Heart right ventricle (tissue), 16 donors: ENCODE measurements around the gene RHOT2. TPM values are rescaled to one million over a fixed set of nuclear protein-coding genes. Genes with fewer than 3 reads are reported as not detected.
"Not testable (repeated sequence)": the region's sequence is repeated elsewhere in the genome, so short reads cannot be mapped to it uniquely, and the experiment has no call there.

Experiments
- ATAC-seq, 8 donors: fragments of 200-7000 bp; cut with Tn5 transposase; one replicate each; pipeline ENCODE4 v1.9.1; 2020; ENCODE audit warnings: mild to moderate bottlenecking in 8 of 8, moderate library complexity in 8 of 8, moderate number of reproducible peaks in 1 of 8
- DNase-seq, 2 donors: peaks; one replicate each; pipeline ENCODE4 v3.0.0-alpha.2; 2020
- H3K27ac ChIP-seq, 10 donors: fragments of 200-600 bp; sonication (generic) in 2 of 10; one replicate each; pipeline versions ENCODE4 v1.5.0 to v1.8.0; 2020 to 2022; ENCODE audit warnings: mild to moderate bottlenecking in 3 of 10
- H3K27me3 ChIP-seq, 7 donors: fragments of 200-600 bp; one replicate each; pipeline ENCODE4 v1.8.0; 2021 to 2022; ENCODE audit warnings: mild to moderate bottlenecking in 2 of 7
- H3K36me3 ChIP-seq, 9 donors: fragments of 200-600 bp; sonication (generic) in 1 of 9; one replicate each; pipeline versions ENCODE4 v1.5.0 to v1.8.0; 2020 to 2022; ENCODE audit warnings: mild to moderate bottlenecking in 2 of 9
- H3K4me1 ChIP-seq, 9 donors: fragments of 200-600 bp; sonication (generic) in 1 of 9; one replicate each; pipeline versions ENCODE4 v1.5.0 to v1.8.0; 2020 to 2022; ENCODE audit warnings: mild to moderate bottlenecking in 4 of 9
- H3K4me3 ChIP-seq, 10 donors: fragments of 200-600 bp; sonication (generic) in 2 of 10; one replicate each; pipeline versions ENCODE4 v1.5.0 to v1.8.0; 2020 to 2022; ENCODE audit warnings: mild to moderate bottlenecking in 7 of 10, moderate library complexity in 2 of 10
- H3K9me3 ChIP-seq, 11 donors: fragments of 200-600 bp in 10 of 11; sonication (generic) in 2 of 11; one replicate each; pipeline versions ENCODE4 v1.5.0 to v1.8.0; 2013 to 2022; ENCODE audit warnings: mild to moderate bottlenecking in 2 of 11, control low read depth in 1 of 11, moderate library complexity in 1 of 11
- CTCF ChIP-seq, 9 donors: fragments of 200-600 bp; sonication (generic) in 2 of 9; IDR thresholded peaks; one replicate each; pipeline versions ENCODE4 v1.5.0 to v1.8.0; 2021 to 2022; ENCODE audit warnings: antibody characterized with exemption in 9 of 9, mild to moderate bottlenecking in 5 of 9, moderate library complexity in 1 of 9
- WGBS, 2 donors: extraction: QIAGEN DNeasy Blood & Tissue Kit; methylation state at CpG; one replicate each; pipeline ENCODE4 v1.1.7; 2013; ENCODE audit warnings: inconsistent platforms in 1 of 2; 5-methylcytosine and 5-hydroxymethylcytosine counted together
- intact Hi-C, 10 donors: fragments of 100-400 bp; cut with DNase I; formaldehyde crosslinking; loops; one replicate each; pipeline versions ENCODE4 v1.11.1 to v1.14.2; 2022
- polyA plus RNA-seq, 2 donors: library from polyadenylated mRNA; stranded (reverse); fragments of 200-250 nt; gene quantifications; one replicate each; pipeline ENCODE4 v1.2.3, GENCODE V29; 2013
- total RNA-seq, 10 donors: library from RNA; stranded (reverse); fragmentation: NEBNext Ultra II Directional in 3 of 10; extraction: Animal tissue kit (Norgen Biotek cat#: 25700) in 3 of 10; gene quantifications; one replicate each; pipeline versions ENCODE4 v1.2.1 to v1.2.4, GENCODE V29; 2021 to 2023
- donor health status: Arrhythmogenic right ventricular cardiomyopathy.
- donor health status: ischemic (EF 13 %, LVEDD 7.1; RV severe dilation, severe dysfunction).
- donor health status: healthy with polysubstance abuse.
- donor health status: DM: no; HTN: yes; CAD: no.
- donor health status: DM: no; HTN: no; CAD: no.
- donor health status: ischemic (EF 25% LVEDD 6.9; RV normal size, moderate dysfunction).
- donor health status: ischemic (EF 25% LVEDD 5.7; RV mildly dilated, moderate dysfunction).
- donor health status: healthy.
- donor health status: DM: yes; HTN: yes; CAD: no.
- donor health status: Ischemic cardiomyopathy.
- donor health status: ischemic (EF 35%, LVEDD 5.7; RV mildly dilated, moderate dysfunction).
- donor health status: nonischemic (EF 11% LVEDD 7.7; RV severe dilation, severe dysfunction).
- donor health status: DM: yes; HTN: yes; CAD: no.
- donor health status: PGD.
- donor health status: ischemic (EF 29% LVEDD 5.4; RV normal size, mild dysfunction).
- donor health status: nonischemic (EF 23%, LVEDD 6.1; RV moderate dilation, normal function).

The RHOT2 gene
- total and polyA plus RNA-seq, 12 donors = 66.8 to 261 (median 92.6) TPM

- peak overlapping the region; percentile 71 to 100 (median 92) for H3K4me3 ChIP-seq
- TF ChIP-seq CTCF (IDR thresholded peaks at IDR 0.05) = no peak
- ATAC-seq (no peak), DNase-seq (no peak)
- peaks cover 13 to 33% (median 29%) of the 10 kb centered on the region in 7 donors for H3K27me3 ChIP-seq
- H3K9me3 ChIP-seq = no peaks in the 10 kb centered on the region
- H3K27ac ChIP-seq = peak overlapping the region in 9 of 10 donors; percentile 83 to 94 (median 89)
- WGBS, 2 donors = 85 to 87% methylated on average over 26 of the region's 26 CpGs
- H3K4me1 ChIP-seq = peaks cover 20 to 47% (median 36%) of the 10 kb centered on the region in 9 donors
- H3K36me3 ChIP-seq = peaks cover 0 to 26% (median 0%) of the 10 kb centered on the region in 9 donors
- intact Hi-C loops = no loop called here
Measured at GRCh38 chr16:689175-689897, 21.4 kb downstream of the RHOT2 start.

- WGBS, 2 donors = 89 to 90% methylated on average over 16 of the region's 16 CpGs
- H3K9me3 ChIP-seq, ATAC-seq, H3K27ac ChIP-seq, H3K4me3 ChIP-seq, intact Hi-C loops, DNase-seq: not testable (repeated sequence)
- H3K27me3 ChIP-seq = peaks cover 20 to 52% (median 46%) of the 10 kb centered on the region in 7 donors
- H3K4me1 ChIP-seq = peaks cover 15 to 43% (median 37%) of the 10 kb centered on the region in 9 donors
- H3K36me3 ChIP-seq = peaks cover 0 to 21% (median 0%) of the 10 kb centered on the region in 9 donors
Measured at GRCh38 chr16:691242-691641, 23.3 kb downstream of the RHOT2 start.

- H3K36me3 ChIP-seq = peaks cover 0 to 8% (median 0%) of the 10 kb centered on the region in 9 donors
- DNase-seq = no peak
- TF ChIP-seq CTCF (IDR thresholded peaks at IDR 0.05) = no peak
- intact Hi-C loops = no loop called here
- no peak overlapping the region for H3K4me3 ChIP-seq
- no peak for ATAC-seq
- 65 to 70% methylated on average over 10 of the region's 10 CpGs for WGBS, 2 donors
- peaks cover 15 to 43% (median 37%) of the 10 kb centered on the region in 9 donors for H3K4me1 ChIP-seq
- peaks cover 20 to 65% (median 58%) of the 10 kb centered on the region in 7 donors for H3K27me3 ChIP-seq
- H3K27ac ChIP-seq = no peak overlapping the region
- H3K9me3 ChIP-seq = no peaks in the 10 kb centered on the region
Measured at GRCh38 chr16:692356-693108, 24.6 kb downstream of the RHOT2 start.

- Histone ChIP-seq H3K27ac (no peak overlapping the region), H3K9me3 (no peaks in the 10 kb centered on the region), H3K27me3 (peaks cover 20 to 72% (median 67%) of the 10 kb centered on the region in 7 donors), H3K4me1 (peaks cover 15 to 43% (median 37%) of the 10 kb centered on the region in 9 donors), H3K4me3 (no peak overlapping the region), H3K36me3 (no peaks in the 10 kb centered on the region)
- 32 to 40% methylated on average over 21 to 22 of the region's 22 CpGs for WGBS, 2 donors
- DNase-seq = no peak
- no peak for TF ChIP-seq CTCF (IDR thresholded peaks at IDR 0.05)
- no peak for ATAC-seq
- intact Hi-C loops = no loop called here
Measured at GRCh38 chr16:693364-693763, 25.4 kb downstream of the RHOT2 start.
